DND-41 (cell line): ENCODE results near the gene GATA2.

Experiments
- ATAC-seq: fragments of 200-7000 bp; cut with Tn5 transposase; 3 replicates; pipeline ENCODE4 v1.9.1; 2021; ENCODE audit warnings: low read depth; ENCODE audit not compliant: insufficient read depth
- DNase-seq: peaks from one replicate; pipeline ENCODE4 v3.0.0-alpha.2; 2020
- H2AFZ ChIP-seq: 2 replicates; pipeline ENCODE4 v1.6.0; 2012; ENCODE audit warnings: low read depth, low read length
- H3K27ac ChIP-seq: 2 replicates; pipeline ENCODE4 v1.5.1; 2012; ENCODE audit warnings: low read length, inconsistent platforms
- H3K27me3 ChIP-seq: fragments of 200-600 bp; sonication (generic); 2 replicates; pipeline ENCODE4 v1.6.0; 2012; ENCODE audit warnings: low read length, mild to moderate bottlenecking, inconsistent platforms; ENCODE audit not compliant: insufficient read depth, poor library complexity
- H3K36me3 ChIP-seq: 2 replicates; pipeline ENCODE4 v1.5.1; 2012; ENCODE audit warnings: low read length, inconsistent platforms; ENCODE audit not compliant: insufficient read depth
- H3K4me1 ChIP-seq: 2 replicates; pipeline ENCODE4 v1.5.1; 2012; ENCODE audit warnings: mild to moderate bottlenecking, low read length; ENCODE audit not compliant: insufficient read depth
- H3K4me2 ChIP-seq: 2 replicates; pipeline ENCODE4 v1.6.0; 2012; ENCODE audit warnings: mild to moderate bottlenecking, moderate library complexity, low read length, inconsistent platforms; ENCODE audit not compliant: insufficient read depth
- H3K4me3 ChIP-seq, 2 experiments: fragments of 200-600 bp in 1 of 2; shearing (Covaris generic) in 1 of 2; 2 replicates each; pipeline ENCODE4 v1.5.1; 2012 to 2016; ENCODE audit warnings: inconsistent platforms in 2 of 2, low read length in 2 of 2, mild to moderate bottlenecking in 2 of 2, low read depth in 1 of 2, moderate library complexity in 1 of 2
- H3K79me2 ChIP-seq: 2 replicates; pipeline ENCODE4 v1.6.0; 2012; ENCODE audit warnings: low read length, inconsistent platforms; ENCODE audit not compliant: insufficient read depth
- H3K9ac ChIP-seq: 2 replicates; pipeline ENCODE4 v1.6.0; 2012; ENCODE audit warnings: low read depth, mild to moderate bottlenecking, inconsistent platforms, low read length, moderate library complexity
- H3K9me3 ChIP-seq: 2 replicates; pipeline ENCODE4 v1.5.1; 2012; ENCODE audit warnings: low read length, moderate library complexity, mild to moderate bottlenecking, inconsistent platforms; ENCODE audit not compliant: insufficient read depth, severe bottlenecking
- H4K20me1 ChIP-seq: 2 replicates; pipeline ENCODE4 v1.6.0; 2012; ENCODE audit warnings: low read length; ENCODE audit not compliant: insufficient read depth
- EZH2 ChIP-seq: IDR thresholded peaks from 3 replicates; pipeline ENCODE4 v1.6.1; 2012; ENCODE audit warnings: borderline replicate concordance, low read depth, mild to moderate bottlenecking, moderate library complexity, low read length, inconsistent platforms; ENCODE audit not compliant: severe bottlenecking
- TF ChIP-seq, protein P1 (sequence below): IDR thresholded peaks from 2 replicates; pipeline ENCODE4 v1.5.1; 2012; ENCODE audit warnings: borderline replicate concordance, low read length, moderate library complexity, mild to moderate bottlenecking; ENCODE audit not compliant: poor library complexity, severe bottlenecking; ENCODE audit errors: extremely low read depth

Gene GATA2

DNA sequence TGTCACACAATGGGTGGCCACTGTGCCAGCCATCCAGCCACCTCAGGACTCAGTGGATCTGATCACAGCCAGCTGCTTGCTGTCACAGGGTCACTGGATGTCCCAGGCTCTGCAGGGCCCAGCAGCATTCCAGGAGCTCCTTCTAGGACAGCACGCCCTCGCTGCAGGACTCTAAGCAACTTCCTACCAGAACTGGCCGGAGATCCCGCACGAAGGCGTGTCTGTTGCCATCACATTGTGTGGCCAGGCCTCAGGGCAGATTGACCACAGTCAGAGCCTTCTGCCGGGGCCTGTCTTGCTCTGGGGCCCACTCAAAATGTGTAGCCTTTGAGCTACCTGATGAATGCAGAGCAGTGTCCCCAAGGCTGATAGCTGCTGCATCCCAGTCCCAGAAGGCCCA is 50.9 kb downstream of the GATA2 start:
- Histone ChIP-seq H3K27me3 (no peaks in the 10 kb centered on the region), H3K4me1 (no peaks in the 10 kb centered on the region), H3K79me2 (no peaks in the 10 kb centered on the region), H3K27ac (no peak overlapping the region), H3K9ac (no peak overlapping the region), H3K4me2 (no peak overlapping the region), H3K4me3 (no peak overlapping the region), H3K36me3 (no peaks in the 10 kb centered on the region), H4K20me1 (no peaks in the 10 kb centered on the region; the same call in 1 of the 2 replicates), H3K9me3 (no peaks in the 10 kb centered on the region), H2AFZ (no peak overlapping the region)
- no peak for DNase-seq
- TF ChIP-seq EZH2 = no peak
- TF ChIP-seq, protein P1, sequence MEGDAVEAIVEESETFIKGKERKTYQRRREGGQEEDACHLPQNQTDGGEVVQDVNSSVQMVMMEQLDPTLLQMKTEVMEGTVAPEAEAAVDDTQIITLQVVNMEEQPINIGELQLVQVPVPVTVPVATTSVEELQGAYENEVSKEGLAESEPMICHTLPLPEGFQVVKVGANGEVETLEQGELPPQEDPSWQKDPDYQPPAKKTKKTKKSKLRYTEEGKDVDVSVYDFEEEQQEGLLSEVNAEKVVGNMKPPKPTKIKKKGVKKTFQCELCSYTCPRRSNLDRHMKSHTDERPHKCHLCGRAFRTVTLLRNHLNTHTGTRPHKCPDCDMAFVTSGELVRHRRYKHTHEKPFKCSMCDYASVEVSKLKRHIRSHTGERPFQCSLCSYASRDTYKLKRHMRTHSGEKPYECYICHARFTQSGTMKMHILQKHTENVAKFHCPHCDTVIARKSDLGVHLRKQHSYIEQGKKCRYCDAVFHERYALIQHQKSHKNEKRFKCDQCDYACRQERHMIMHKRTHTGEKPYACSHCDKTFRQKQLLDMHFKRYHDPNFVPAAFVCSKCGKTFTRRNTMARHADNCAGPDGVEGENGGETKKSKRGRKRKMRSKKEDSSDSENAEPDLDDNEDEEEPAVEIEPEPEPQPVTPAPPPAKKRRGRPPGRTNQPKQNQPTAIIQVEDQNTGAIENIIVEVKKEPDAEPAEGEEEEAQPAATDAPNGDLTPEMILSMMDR = no peak
- no peak for ATAC-seq

DNA sequence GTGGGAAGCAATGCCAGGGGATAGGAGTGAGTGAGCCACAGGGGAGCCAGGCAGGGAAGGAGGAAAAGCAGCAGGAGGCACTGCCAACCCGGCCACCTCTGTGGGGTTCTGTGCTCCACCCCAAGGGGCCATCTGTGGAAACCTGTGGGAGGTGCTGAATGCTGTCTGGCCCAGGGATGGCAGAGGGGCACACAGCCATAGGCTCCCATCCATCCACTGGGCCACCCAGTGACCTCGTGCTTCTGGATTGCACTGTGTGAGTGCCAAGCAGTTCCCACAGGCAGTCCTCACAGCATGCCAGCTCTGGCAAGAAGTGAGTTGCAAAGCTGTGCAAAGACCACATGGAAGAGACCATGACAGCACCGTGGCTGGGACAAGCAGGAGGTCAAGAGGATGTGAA is 53.8 kb downstream of the GATA2 start:
- H3K4me3 ChIP-seq = no peak overlapping the region
- H3K9ac ChIP-seq = no peak overlapping the region
- no peaks in the 10 kb centered on the region for H3K27me3 ChIP-seq
- no peak overlapping the region for H2AFZ ChIP-seq
- no peak for ATAC-seq
- no peak for TF ChIP-seq EZH2
- TF ChIP-seq, protein P1 = no peak
- H3K36me3 ChIP-seq = no peaks in the 10 kb centered on the region
- no peaks in the 10 kb centered on the region for H3K4me1 ChIP-seq
- H3K79me2 ChIP-seq = no peaks in the 10 kb centered on the region
- H4K20me1 ChIP-seq = no peaks in the 10 kb centered on the region; the same call in 1 of the 2 replicates
- H3K9me3 ChIP-seq = no peaks in the 10 kb centered on the region
- no peak for DNase-seq
- no peak overlapping the region for H3K4me2 ChIP-seq
- H3K27ac ChIP-seq = no peak overlapping the region

DNA sequence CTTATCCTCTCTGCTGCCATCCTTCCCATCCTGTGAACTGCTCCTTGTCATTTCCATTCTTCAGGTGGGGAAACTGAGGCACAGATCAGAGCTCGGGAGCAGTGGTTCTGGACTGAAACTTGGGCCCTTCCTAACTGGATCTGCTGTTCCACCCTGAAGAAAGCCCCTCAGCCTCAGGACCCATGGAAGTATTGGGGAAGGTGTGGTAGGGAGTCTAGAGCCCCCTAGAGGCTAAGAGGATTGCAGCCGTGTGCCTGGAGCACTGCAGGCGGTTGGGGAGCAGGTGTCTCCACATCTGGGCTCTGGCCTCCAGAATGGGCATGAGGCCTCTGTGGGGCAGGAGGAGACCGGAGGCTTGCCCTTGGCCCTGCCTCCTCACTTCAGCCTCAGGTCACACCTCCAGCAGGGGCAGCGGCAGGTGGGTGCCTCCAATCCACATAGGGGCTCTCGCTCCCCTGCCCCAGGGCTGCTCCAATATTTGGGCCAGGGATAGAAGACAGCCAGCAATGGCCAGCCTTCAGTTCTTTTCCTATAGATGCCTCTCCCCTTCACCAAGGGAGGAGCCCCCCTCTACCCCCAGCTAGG is 54.4 kb downstream of the GATA2 start:
- no peaks in the 10 kb centered on the region for H3K36me3 ChIP-seq
- peak; percentile 64 for ATAC-seq
- H3K4me1 ChIP-seq = no peaks in the 10 kb centered on the region
- H4K20me1 ChIP-seq = peaks cover 3% of the 10 kb centered on the region; the same call in 1 of the 2 replicates
- no peak overlapping the region for H3K4me2 ChIP-seq
- peak; percentile 13 for DNase-seq
- H3K9me3 ChIP-seq = no peaks in the 10 kb centered on the region
- no peak for TF ChIP-seq EZH2
- TF ChIP-seq, protein P1 = peak; percentile 71
- H3K9ac ChIP-seq = no peak overlapping the region
- H3K79me2 ChIP-seq = no peaks in the 10 kb centered on the region
- H3K4me3 ChIP-seq = no peak overlapping the region
- H3K27me3 ChIP-seq = no peaks in the 10 kb centered on the region
- H3K27ac ChIP-seq = no peak overlapping the region
- no peak overlapping the region for H2AFZ ChIP-seq

DNA sequence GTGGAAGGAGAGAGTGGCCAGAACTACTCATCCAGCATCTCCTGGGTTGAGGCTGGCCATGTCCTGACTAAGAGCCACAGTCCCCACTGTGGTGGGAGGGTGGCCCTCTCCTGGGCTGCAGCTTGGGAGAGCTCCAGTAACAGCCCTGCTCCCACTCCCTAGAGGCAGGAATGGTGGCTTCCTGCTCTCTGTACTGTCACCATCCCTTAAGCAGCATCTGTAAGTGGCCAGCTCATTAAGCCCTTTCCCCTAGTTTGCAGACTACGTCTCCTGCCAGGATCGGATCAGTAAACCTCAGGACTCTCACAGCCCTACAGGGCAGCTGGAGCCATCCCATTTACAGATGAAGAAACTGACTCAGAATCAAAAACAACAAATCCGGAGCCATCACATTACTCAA is 56.8 kb downstream of the GATA2 start:
- Histone ChIP-seq H2AFZ (no peak overlapping the region), H3K9ac (no peak overlapping the region), H3K79me2 (no peaks in the 10 kb centered on the region), H3K4me2 (no peak overlapping the region), H3K27ac (no peak overlapping the region), H3K4me1 (no peaks in the 10 kb centered on the region), H3K4me3 (no peak overlapping the region), H4K20me1 (peaks cover 3% of the 10 kb centered on the region; the same call in 1 of the 2 replicates), H3K36me3 (no peaks in the 10 kb centered on the region), H3K9me3 (no peaks in the 10 kb centered on the region), H3K27me3 (no peaks in the 10 kb centered on the region)
- TF ChIP-seq, protein P1 = no peak
- no peak for TF ChIP-seq EZH2
- no peak for DNase-seq
- no peak for ATAC-seq
